Lung (tissue), 12 donors: ENCODE results near the gene KLHDC9. TPM values are rescaled to one million over a fixed set of nuclear protein-coding genes. Genes with fewer than 3 reads are reported as not detected.

Experiments used
- ATAC-seq: fragments of 200-7000 bp; cut with Tn5 transposase; one replicate; pipeline ENCODE4 v1.9.1; 2020; ENCODE audit warnings: moderate number of reproducible peaks; ENCODE audit not compliant: insufficient read depth, low FRiP score
- DNase-seq, 3 donors: peaks; one replicate each; pipeline ENCODE4 v3.0.0-alpha.2; 2013 to 2017
- H3K27ac ChIP-seq, 2 donors: one replicate each; pipeline ENCODE4 v1.5.1; 2013; ENCODE audit warnings: mild to moderate bottlenecking in 2 of 2, moderate library complexity in 2 of 2, control low read depth in 1 of 2, inconsistent platforms in 1 of 2, low read depth in 1 of 2, low read length in 1 of 2
- H3K27me3 ChIP-seq, 3 donors: one replicate each; pipeline ENCODE4 v1.5.1; 2013; ENCODE audit warnings: low read length in 2 of 3; ENCODE audit not compliant: control insufficient read depth in 3 of 3, insufficient read depth in 3 of 3
- H3K36me3 ChIP-seq, 4 donors: one replicate each; pipeline ENCODE4 v1.5.1; 2013; ENCODE audit warnings: low read length in 4 of 4, mild to moderate bottlenecking in 1 of 4, moderate library complexity in 1 of 4; ENCODE audit not compliant: control insufficient read depth in 4 of 4, insufficient read depth in 4 of 4
- H3K4me1 ChIP-seq, 5 donors: one replicate each; pipeline ENCODE4 v1.5.1; 2013; ENCODE audit warnings: low read length in 5 of 5, mild to moderate bottlenecking in 2 of 5, moderate library complexity in 1 of 5; ENCODE audit not compliant: control insufficient read depth in 5 of 5, insufficient read depth in 5 of 5
- H3K4me3 ChIP-seq: one replicate; pipeline ENCODE4 v1.5.1; 2013; ENCODE audit warnings: mild to moderate bottlenecking, control low read depth, moderate library complexity
- H3K9ac ChIP-seq, 2 donors: one replicate each; pipeline ENCODE4 v1.5.1; 2013; ENCODE audit warnings: low read length in 2 of 2, control low read depth in 1 of 2; ENCODE audit not compliant: insufficient read depth in 1 of 2
- H3K9me3 ChIP-seq, 4 donors: one replicate each; pipeline ENCODE4 v1.5.1; 2013; ENCODE audit warnings: low read length in 3 of 4, mild to moderate bottlenecking in 1 of 4, moderate library complexity in 1 of 4; ENCODE audit not compliant: control insufficient read depth in 4 of 4, insufficient read depth in 3 of 4
- CTCF ChIP-seq: IDR thresholded peaks from 2 replicates; pipeline ENCODE4 v1.5.1; 2012; ENCODE audit warnings: mild to moderate bottlenecking; ENCODE audit errors: control extremely low read depth, extremely low read depth
- WGBS, 2 donors: extraction: QIAGEN DNeasy Blood & Tissue Kit; methylation state at CpG; one replicate each; pipeline ENCODE4 v1.1.7; 2013; 5-methylcytosine and 5-hydroxymethylcytosine counted together
- polyA plus RNA-seq, 2 donors: library from polyadenylated mRNA; stranded (reverse); fragments of 200-250 nt; gene quantifications; one replicate each; pipeline ENCODE4 v1.2.1, GENCODE V29; 2013
- total RNA-seq, 2 donors: library from RNA; depleted of rRNA in 1 of 2; stranded (reverse); fragments of >200 nt in 1 of 2; gene quantifications; one replicate each; pipeline ENCODE4 v1.2.1, GENCODE V29; 2014 to 2021
- donor health status: control.
- donor health status: control.
- donor health status: Bipolar disorder and iron deficiency.
- donor health status: healthy.
- donor health status: DM: yes; HTN: yes; CAD: no.

KLHDC9 gene
- total and polyA plus RNA-seq, 4 donors: 5.8 to 13.0 (median 7.8) TPM

- TF ChIP-seq CTCF: no peak
- Histone ChIP-seq H3K4me3 (no peak overlapping the region), H3K9ac (no peak overlapping the region), H3K27ac (no peak overlapping the region), H3K9me3 (no peaks in the 10 kb centered on the region), H3K36me3 (no peaks in the 10 kb centered on the region), H3K4me1 (peaks cover 0 to 15% (median 6%) of the 10 kb centered on the region in 5 donors), H3K27me3 (no peaks in the 10 kb centered on the region)
- ATAC-seq (no peak), DNase-seq (no peak)
- WGBS, 2 donors: 63 to 76% methylated on average over 3 of the region's 3 CpGs
Measured at GRCh38 chr1:161092621-161093028, 5.5 kb upstream of the KLHDC9 start.

GRCh38 chr1:161094481-161094880 lies 3.7 kb upstream of the KLHDC9 start:
- Histone ChIP-seq H3K4me1 (peaks cover 2 to 26% (median 6%) of the 10 kb centered on the region in 5 donors), H3K9me3 (no peaks in the 10 kb centered on the region), H3K4me3 (no peak overlapping the region), H3K27me3 (no peaks in the 10 kb centered on the region), H3K9ac (no peak overlapping the region), H3K36me3 (no peaks in the 10 kb centered on the region), H3K27ac (no peak overlapping the region)
- TF ChIP-seq CTCF: no peak
- ATAC-seq (no peak), DNase-seq (no peak)
- WGBS, 2 donors: 94 to 98% methylated on average over 13 to 14 of the region's 14 CpGs

GRCh38 chr1:161095230-161095629 lies 2.9 kb upstream of the KLHDC9 start:
- ATAC-seq (no peak), DNase-seq (no peak)
- Histone ChIP-seq H3K36me3 (peaks cover 3 to 5% (median 4%) of the 10 kb centered on the region in 4 donors), H3K27ac (no peak overlapping the region), H3K4me3 (no peak overlapping the region), H3K27me3 (no peaks in the 10 kb centered on the region), H3K9me3 (no peaks in the 10 kb centered on the region), H3K4me1 (peaks cover under 1 to 26% (median 4%) of the 10 kb centered on the region in 5 donors), H3K9ac (no peak overlapping the region)
- no peak for TF ChIP-seq CTCF
- WGBS, 2 donors: 96 to 97% methylated on average over 6 of the region's 6 CpGs

GRCh38 chr1:161096015-161096414 lies 2.1 kb upstream of the KLHDC9 start:
- H3K27ac ChIP-seq: no peak overlapping the region
- TF ChIP-seq CTCF: no peak
- H3K27me3 ChIP-seq: no peaks in the 10 kb centered on the region
- 92 to 93% methylated on average over 2 of the region's 2 CpGs for WGBS, 2 donors
- H3K9me3 ChIP-seq: no peaks in the 10 kb centered on the region
- DNase-seq (no peak), ATAC-seq (no peak)
- no peak overlapping the region for H3K4me3 ChIP-seq
- H3K4me1 ChIP-seq: peaks cover 0 to 26% (median 4%) of the 10 kb centered on the region in 5 donors
- H3K9ac ChIP-seq: no peak overlapping the region
- peaks cover 4 to 8% (median 7%) of the 10 kb centered on the region in 4 donors for H3K36me3 ChIP-seq
